A549 treated with CORT108297 at 1 μM for 4 hours (cell line): ENCODE results near the gene BAK1. TPM values are rescaled to one million over a fixed set of nuclear protein-coding genes. Genes with fewer than 3 reads are reported as not detected.

Experiments
- total RNA-seq: library from RNA; stranded (reverse); fragments of 200-300 nt; extraction: Qiagen RNA extraction; gene quantifications from 5 replicates; pipeline ENCODE4 v1.2.3, GENCODE V29; 2022

BAK1 gene
- total RNA-seq: 34.0 to 41.4 TPM (median 39.6 TPM) in 5 replicates

GRCh38 chr6:33579828-33580714 is at the start of gene BAK1:
Gene BAK1 (minus strand): TSS chr6:33580276. CDS start chr6:33577604, 2,672 bp downstream.

GRCh38 chr6:33620856-33621710 is 41.0 kb upstream of the BAK1 start, which contains the start of gene ITPR3:
Gene ITPR3 (plus strand): TSS chr6:33621322. CDS start chr6:33621603, 281 bp downstream.

Other genes with a start within 250 kb of the BAK1 start
- 41.3 to 47.9 TPM (median 45.8 TPM) in 5 replicates for gene KIFC1, start 188.5 kb downstream of the BAK1 start, total RNA-seq
- gene PHF1, start 169.3 kb downstream of the BAK1 start, total RNA-seq: 12.9 to 20.5 TPM (median 18.7 TPM) in 5 replicates
- gene CUTA, start 162.2 kb downstream of the BAK1 start, total RNA-seq: 179 to 238 TPM (median 212 TPM) in 5 replicates
- 3.2 to 6.4 TPM (median 5.2 TPM) in 5 replicates for gene SYNGAP1, start 160.2 kb downstream of the BAK1 start, total RNA-seq
- gene ZBTB9, start 125.7 kb downstream of the BAK1 start, total RNA-seq: 10.5 to 11.9 TPM (median 11.8 TPM) in 5 replicates
- 31.9 to 49.4 TPM (median 42.7 TPM) in 5 replicates for gene ITPR3, start 41.0 kb upstream of the BAK1 start, total RNA-seq
- 68.5 to 114 TPM (median 97.8 TPM) in 5 replicates for gene UQCC2, start 131.4 kb upstream of the BAK1 start, total RNA-seq
- gene IP6K3, start 166.6 kb upstream of the BAK1 start, total RNA-seq: 0.08 to 0.18 TPM (median 0.14 TPM) in 5 replicates
- 33.9 to 44.6 TPM (median 44.0 TPM) in 5 replicates for gene LEMD2, start 208.9 kb upstream of the BAK1 start, total RNA-seq
- gene MLN, start 223.7 kb upstream of the BAK1 start, total RNA-seq: not detected in 5 replicates